HG02571 (cell line): Measurements from ENCODE around the gene DPH6.

Source experiments
- ATAC-seq: cut with Tn5 transposase; IDR thresholded peaks from one replicate; pipeline ENCODE4 v1.9.1; 2021; ENCODE audit warnings: mild to moderate bottlenecking, moderate library complexity; ENCODE audit not compliant: unreplicated experiment

Gene DPH6

GRCh38 chr15:35487417-35487816 is 58.5 kb downstream of the DPH6 start:
- no peak for ATAC-seq

GRCh38 chr15:35486296-35486695 is 59.7 kb downstream of the DPH6 start:
- no peak for ATAC-seq

- no peak for ATAC-seq
Observed at GRCh38 chr15:35485411-35485810, 60.6 kb downstream of the DPH6 start.

GRCh38 chr15:35484231-35484945 is 61.6 kb downstream of the DPH6 start:
- ATAC-seq: no peak

- no peak for ATAC-seq
Observed at GRCh38 chr15:35481992-35482391, 64.0 kb downstream of the DPH6 start.

- ATAC-seq: no peak
Observed at GRCh38 chr15:35481064-35481463, 64.9 kb downstream of the DPH6 start.

GRCh38 chr15:35479423-35479822 is 66.5 kb downstream of the DPH6 start:
- ATAC-seq: no peak

GRCh38 chr15:35477312-35478262 is 68.4 kb downstream of the DPH6 start:
- ATAC-seq: no peak

- ATAC-seq: no peak
Observed at GRCh38 chr15:35471024-35471423, 74.9 kb downstream of the DPH6 start.

GRCh38 chr15:35470441-35470840 is 75.5 kb downstream of the DPH6 start:
- ATAC-seq: no peak

- no peak for ATAC-seq
Observed at GRCh38 chr15:35466476-35466875, 79.5 kb downstream of the DPH6 start.

GRCh38 chr15:35465783-35466182 is 80.2 kb downstream of the DPH6 start:
- no peak for ATAC-seq

- no peak for ATAC-seq
Observed at GRCh38 chr15:35460616-35461015, 85.3 kb downstream of the DPH6 start.

GRCh38 chr15:35458176-35458856 is 87.6 kb downstream of the DPH6 start:
- ATAC-seq: no peak

GRCh38 chr15:35455201-35455600 is 90.8 kb downstream of the DPH6 start:
- ATAC-seq: no peak

GRCh38 chr15:35450492-35450891 is 95.5 kb downstream of the DPH6 start:
- no peak for ATAC-seq

- ATAC-seq: no peak
Observed at GRCh38 chr15:35448294-35448693, 97.7 kb downstream of the DPH6 start.

- ATAC-seq: no peak
Observed at GRCh38 chr15:35445891-35446290, 100.1 kb downstream of the DPH6 start.

GRCh38 chr15:35444557-35445204 is 101.3 kb downstream of the DPH6 start:
- ATAC-seq: no peak

- ATAC-seq: no peak
Observed at GRCh38 chr15:35443376-35443775, 102.6 kb downstream of the DPH6 start.

GRCh38 chr15:35442742-35443141 is 103.2 kb downstream of the DPH6 start:
- ATAC-seq: no peak
